Neutrophil (primary cell): ENCODE results near the gene EPN3.

Source experiments
- H3K27ac ChIP-seq: fragments of 200-600 bp; sonication (generic); 2 replicates; pipeline ENCODE4 v1.5.1; 2016; ENCODE audit warnings: mild to moderate bottlenecking, moderate library complexity
- H3K27me3 ChIP-seq: fragments of 200-600 bp; sonication (generic); 2 replicates; pipeline ENCODE4 v1.6.0; 2016; ENCODE audit warnings: mild to moderate bottlenecking
- H3K36me3 ChIP-seq: fragments of 200-600 bp; sonication (generic); 2 replicates; pipeline ENCODE4 v1.5.1; 2017
- H3K4me1 ChIP-seq, 2 experiments: fragments of 200-600 bp in 1 of 2; sonication (generic) in 1 of 2; 1 replicate in 1 of 2; 2 replicates in 1 of 2; pipeline versions ENCODE4 v1.5.1 to v1.6.1; 2013 to 2016; ENCODE audit warnings: low read depth in 1 of 2, low read length in 1 of 2, mild to moderate bottlenecking in 1 of 2, moderate library complexity in 1 of 2; ENCODE audit not compliant: control insufficient read depth in 1 of 2, insufficient read depth in 1 of 2
- H3K4me3 ChIP-seq, 2 experiments: fragments of 200-600 bp in 1 of 2; sonication (generic) in 1 of 2; 1 replicate in 1 of 2; 2 replicates in 1 of 2; pipeline ENCODE4 v1.5.1; 2013 to 2016; ENCODE audit warnings: low read depth in 1 of 2, low read length in 1 of 2, mild to moderate bottlenecking in 1 of 2, moderate library complexity in 1 of 2
- H3K9me3 ChIP-seq: fragments of 200-600 bp; sonication (generic); 2 replicates; pipeline ENCODE4 v1.5.1; 2016
- TF ChIP-seq, protein P1 (sequence below): fragments of 200-600 bp; sonication (generic); IDR thresholded peaks from 2 replicates; pipeline ENCODE4 v1.5.1; 2016; ENCODE audit warnings: antibody characterized with exemption

The EPN3 gene

DNA sequence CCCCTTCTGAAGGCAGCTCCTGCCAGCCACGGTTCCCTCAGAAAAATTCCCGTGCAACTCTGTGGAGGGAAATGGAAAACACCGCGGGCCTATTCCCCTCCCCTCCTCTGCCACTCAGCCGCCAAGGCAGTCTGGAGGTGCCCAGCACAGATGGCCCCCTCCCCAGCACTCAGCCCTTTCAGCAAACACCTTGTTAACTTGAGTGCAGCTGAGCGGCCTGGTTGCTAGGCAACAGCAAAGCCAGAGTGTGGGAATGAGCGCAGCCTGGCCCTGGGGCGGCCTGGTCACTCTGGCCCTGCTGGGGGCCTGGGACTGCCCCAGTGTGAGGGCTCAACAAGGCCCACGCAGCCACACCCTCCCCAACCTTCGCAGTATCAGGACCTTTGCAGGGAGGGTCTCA is 60.8 kb downstream of the EPN3 start:
- Histone ChIP-seq H3K36me3 (no peaks in the 10 kb centered on the region), H3K4me3 (no peak overlapping the region), H3K9me3 (no peaks in the 10 kb centered on the region), H3K27me3 (peaks cover 16% of the 10 kb centered on the region), H3K27ac (no peak overlapping the region), H3K4me1 (no peaks in the 10 kb centered on the region)
- TF ChIP-seq, protein P1, sequence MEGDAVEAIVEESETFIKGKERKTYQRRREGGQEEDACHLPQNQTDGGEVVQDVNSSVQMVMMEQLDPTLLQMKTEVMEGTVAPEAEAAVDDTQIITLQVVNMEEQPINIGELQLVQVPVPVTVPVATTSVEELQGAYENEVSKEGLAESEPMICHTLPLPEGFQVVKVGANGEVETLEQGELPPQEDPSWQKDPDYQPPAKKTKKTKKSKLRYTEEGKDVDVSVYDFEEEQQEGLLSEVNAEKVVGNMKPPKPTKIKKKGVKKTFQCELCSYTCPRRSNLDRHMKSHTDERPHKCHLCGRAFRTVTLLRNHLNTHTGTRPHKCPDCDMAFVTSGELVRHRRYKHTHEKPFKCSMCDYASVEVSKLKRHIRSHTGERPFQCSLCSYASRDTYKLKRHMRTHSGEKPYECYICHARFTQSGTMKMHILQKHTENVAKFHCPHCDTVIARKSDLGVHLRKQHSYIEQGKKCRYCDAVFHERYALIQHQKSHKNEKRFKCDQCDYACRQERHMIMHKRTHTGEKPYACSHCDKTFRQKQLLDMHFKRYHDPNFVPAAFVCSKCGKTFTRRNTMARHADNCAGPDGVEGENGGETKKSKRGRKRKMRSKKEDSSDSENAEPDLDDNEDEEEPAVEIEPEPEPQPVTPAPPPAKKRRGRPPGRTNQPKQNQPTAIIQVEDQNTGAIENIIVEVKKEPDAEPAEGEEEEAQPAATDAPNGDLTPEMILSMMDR = no peak
